C4-2B (cell line): ENCODE measurements around the gene PTPRN2.

Experiments
- CTCF ChIP-seq: fragments of 450-650 bp; conservative IDR thresholded peaks from 2 replicates; pipeline ENCODE4 v1.5.1; 2017; ENCODE audit warnings: mild to moderate bottlenecking
- ZFX ChIP-seq: fragments of 450-650 bp; IDR thresholded peaks from 2 replicates; pipeline ENCODE4 v1.6.1; 2017

- TF ChIP-seq CTCF: no peak
- no peak for TF ChIP-seq ZFX
Observed at GRCh38 chr7:158501393-158502067, 86.1 kb downstream of the PTPRN2 start.
